GM12878 (cell line): Measurements from ENCODE around the gene GRK6. TPM values are rescaled to one million over a fixed set of nuclear protein-coding genes. Genes with fewer than 3 reads are reported as not detected.

Experiments used
- BCLAF1 ChIP-seq: fragments of 450-650 bp; IDR thresholded peaks from 2 replicates; pipeline ENCODE4 v1.6.1; 2017; ENCODE audit warnings: antibody characterized with exemption, mild to moderate bottlenecking, moderate library complexity
- BMI1 ChIP-seq: fragments of 450-650 bp; IDR thresholded peaks from 2 replicates; pipeline ENCODE4 v1.6.1; 2016; ENCODE audit warnings: mild to moderate bottlenecking, moderate library complexity, borderline replicate concordance
- CBX3 ChIP-seq: fragments of 200-600 bp; sonication (generic); IDR thresholded peaks from 2 replicates; pipeline ENCODE4 v1.6.1; 2016; ENCODE audit warnings: low read depth, borderline replicate concordance
- CEBPB ChIP-seq, 2 experiments: fragments of 150-350 bp in 1 of 2; IDR thresholded peaks; 2 replicates each; pipeline ENCODE4 v1.6.1; 2012 to 2014; ENCODE audit warnings: low read depth in 2 of 2, low read length in 2 of 2, borderline replicate concordance in 1 of 2, inconsistent platforms in 1 of 2
- CTCF ChIP-seq, 3 experiments: IDR thresholded peaks in 2 of 3; conservative IDR thresholded peaks in 1 of 3; 2 replicates each; pipeline ENCODE4 v1.5.1; 2011; ENCODE audit warnings: low read depth in 3 of 3, low read length in 3 of 3, mild to moderate bottlenecking in 3 of 3, control low read depth in 2 of 3, moderate library complexity in 2 of 3, inconsistent platforms in 1 of 3, mixed read lengths in 1 of 3; ENCODE audit not compliant: control insufficient read depth in 2 of 3, insufficient read depth in 1 of 3; ENCODE audit errors: extremely low read depth in 1 of 3
- EED ChIP-seq: sonication (generic); IDR thresholded peaks from 2 replicates; pipeline ENCODE4 v1.6.1; 2016; ENCODE audit warnings: antibody characterized with exemption, low read depth
- JUND ChIP-seq: IDR thresholded peaks from 2 replicates; pipeline ENCODE4 v1.6.1; 2012; ENCODE audit warnings: low read depth, mild to moderate bottlenecking, low read length, improper control_type of control experiment, moderate library complexity
- KLF5 ChIP-seq: fragments of 450-650 bp; IDR thresholded peaks from 2 replicates; pipeline ENCODE4 v1.6.1; 2014; ENCODE audit warnings: mild to moderate bottlenecking; ENCODE audit not compliant: partially characterized antibody
- LARP7 ChIP-seq: fragments of 450-650 bp; IDR thresholded peaks from 2 replicates; pipeline ENCODE4 v1.6.1; 2017; ENCODE audit warnings: mild to moderate bottlenecking
- MEF2B ChIP-seq: fragments of 450-650 bp; IDR thresholded peaks from 2 replicates; pipeline ENCODE4 v1.6.1; 2018; ENCODE audit warnings: mild to moderate bottlenecking, moderate library complexity; ENCODE audit not compliant: partially characterized antibody, poor library complexity, severe bottlenecking
- NFXL1 ChIP-seq: fragments of 450-650 bp; IDR thresholded peaks from 2 replicates; pipeline ENCODE4 v1.6.1; 2017; ENCODE audit warnings: antibody characterized with exemption, mild to moderate bottlenecking, borderline replicate concordance
- NR2C1 ChIP-seq: fragments of 450-650 bp; IDR thresholded peaks from 2 replicates; pipeline ENCODE4 v1.6.1; 2017; ENCODE audit warnings: antibody characterized with exemption, mild to moderate bottlenecking, moderate library complexity
- PBX3 ChIP-seq: IDR thresholded peaks from 2 replicates; pipeline ENCODE4 v1.6.1; 2011; ENCODE audit warnings: mild to moderate bottlenecking, low read depth, low read length, moderate library complexity; ENCODE audit not compliant: insufficient replicate concordance
- RAD21 ChIP-seq: IDR thresholded peaks from 2 replicates; pipeline ENCODE4 v1.6.1; 2011; ENCODE audit warnings: mild to moderate bottlenecking, low read depth, low read length, moderate library complexity; ENCODE audit not compliant: insufficient read depth
- SMARCA5 ChIP-seq: fragments of 450-650 bp; IDR thresholded peaks from 2 replicates; pipeline ENCODE4 v1.6.1; 2017; ENCODE audit warnings: mild to moderate bottlenecking
- SP1 ChIP-seq: IDR thresholded peaks from one replicate; pipeline ENCODE4 v1.6.1; 2011; ENCODE audit warnings: low read depth, low read length
- SPI1 ChIP-seq: IDR thresholded peaks from 2 replicates; pipeline ENCODE4 v1.6.1; 2011; ENCODE audit warnings: low read depth, mild to moderate bottlenecking, low read length, moderate library complexity, borderline replicate concordance; ENCODE audit not compliant: insufficient read depth
- STAT3 ChIP-seq: IDR thresholded peaks from 2 replicates; pipeline ENCODE4 v1.6.1; 2011; ENCODE audit warnings: low read depth, low read length, improper control_type of control experiment
- TCF12 ChIP-seq: IDR thresholded peaks from 2 replicates; pipeline ENCODE4 v1.6.1; 2011; ENCODE audit warnings: low read depth, mild to moderate bottlenecking, low read length
- TCF7 ChIP-seq: IDR thresholded peaks from 2 replicates; pipeline ENCODE4 v1.6.1; 2014; ENCODE audit warnings: antibody characterized with exemption, borderline replicate concordance
- USF2 ChIP-seq: IDR thresholded peaks from 2 replicates; pipeline ENCODE4 v1.6.1; 2011; ENCODE audit warnings: low read depth, low read length, improper control_type of control experiment, borderline replicate concordance
- WRNIP1 ChIP-seq: IDR thresholded peaks from 2 replicates; pipeline ENCODE4 v1.6.1; 2011; ENCODE audit warnings: low read depth, low read length, improper control_type of control experiment, borderline replicate concordance
- ZBED1 ChIP-seq: IDR thresholded peaks from 2 replicates; pipeline ENCODE4 v1.6.1; 2016; ENCODE audit warnings: borderline replicate concordance
- ZNF207 ChIP-seq: fragments of 450-650 bp; IDR thresholded peaks from 2 replicates; pipeline ENCODE4 v1.6.1; 2014; ENCODE audit warnings: antibody characterized with exemption, mild to moderate bottlenecking, borderline replicate concordance
- polyA plus RNA-seq, 11 experiments: library from polyadenylated mRNA; depleted of rRNA in 4 of 11; unstranded in 6 of 11; stranded (reverse) in 5 of 11; fragments of >200 nt; fragmentation: Nextera tagmentation in 4 of 11; fragmentation: Illumina TruSeq in 1 of 11; extraction: Ambion mirVana in 4 of 11; extraction: Trizol in 1 of 11; gene quantifications; 1 replicate in 1 of 11; 2 replicates in 10 of 11; pipeline versions ENCODE4 v1.2.1 to v1.2.3, GENCODE V29; 2011 to 2016; ENCODE audit warnings: inconsistent platforms in 2 of 11, missing spikeins in 2 of 11, low read depth in 1 of 11
- total RNA-seq, 4 experiments: library from RNA; depleted of rRNA in 3 of 4; stranded (reverse); fragments of >200 nt in 3 of 4; fragmentation: Illumina TruSeq in 1 of 4; extraction: Trizol in 1 of 4; gene quantifications; 2 replicates each; pipeline versions ENCODE4 v1.2.1 to v1.2.3, GENCODE V29; 2013 to 2021

Gene GRK6
- total and polyA plus RNA-seq, 10 of the 15 experiments (the other 5 are each of a cell fraction or from before 2014, with no cell fraction given): 0.79 to 124 (median 41.6) TPM

DNA sequence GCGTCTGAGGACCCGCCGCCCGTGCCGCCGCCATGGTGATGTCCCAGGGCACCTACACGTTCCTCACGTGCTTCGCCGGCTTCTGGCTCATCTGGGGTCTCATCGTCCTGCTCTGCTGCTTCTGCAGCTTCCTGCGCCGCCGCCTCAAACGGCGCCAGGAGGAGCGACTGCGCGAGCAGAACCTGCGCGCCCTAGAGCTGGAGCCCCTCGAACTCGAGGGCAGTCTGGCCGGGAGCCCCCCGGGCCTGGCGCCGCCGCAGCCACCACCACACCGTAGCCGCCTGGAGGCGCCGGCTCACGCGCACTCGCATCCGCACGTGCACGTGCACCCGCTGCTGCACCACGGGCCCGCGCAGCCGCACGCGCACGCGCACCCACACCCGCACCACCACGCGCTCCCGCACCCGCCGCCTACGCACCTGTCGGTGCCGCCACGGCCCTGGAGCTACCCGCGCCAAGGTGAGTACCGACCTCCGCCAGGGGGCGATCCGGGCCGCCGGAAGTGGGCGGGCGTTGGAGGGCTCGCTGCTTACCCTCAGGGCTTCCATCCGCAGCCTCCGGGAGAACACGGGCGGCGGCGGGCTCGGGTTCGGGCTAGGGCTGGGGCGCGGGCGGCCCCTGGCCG is 28.7 kb downstream of the GRK6 start (continued):
- TF ChIP-seq CBX3 (no peak), ZBED1 (no peak), TCF7 (no peak), KLF5 (peak; percentile 56), TCF12 (0 out of 2 replicates have a peak, but pooled peaks have one; percentile 13), SPI1 (no peak), CTCF (IDR thresholded peaks at IDR 0.05 in 2 of 3, conservative IDR thresholded peaks at IDR 0.05 in 1 of 3; ENCODE audit: control insufficient read depth in 2 of 3, extremely low read depth in 1 of 3, insufficient read depth in 1 of 3, low read depth in 3 of 3, low read length in 3 of 3) (peak; percentile 68 to 85 (median 80)), LARP7 (peak; percentile 79), SP1 (peak; percentile 53), CEBPB (IDR thresholded peaks at IDR 0.05; ENCODE audit: borderline replicate concordance in 1 of 2, low read depth in 2 of 2, low read length in 2 of 2) (no peak), NR2C1 (peak; percentile 46; the same call in 1 of the 2 replicates), SMARCA5 (peak; percentile 96), RAD21 (peak; percentile 29; the same call in 1 of the 2 replicates), BMI1 (no peak), JUND (0 out of 2 replicates have a peak, but pooled peaks have one; percentile 6), MEF2B (no peak), STAT3 (no peak), WRNIP1 (no peak), NFXL1 (peak; percentile 68; the same call in 1 of the 2 replicates), USF2 (no peak), EED (no peak; the same call in 1 of the 2 replicates), PBX3 (no peak), ZNF207 (no peak), BCLAF1 (peak; percentile 74)
